ENCODE results near the gene INTS4.

GRCh38 chr11:77879218-77879617, 115.2 kb downstream of the INTS4 start:
- TF ChIP-seq CTCF (IDR thresholded peaks at IDR 0.05) (peak in 1 of 5 experiments; percentile 20), EP300 (IDR thresholded peaks at IDR 0.05) (no peak)
